Fibroblast of upper back skin (primary cell): Measurements from ENCODE around the gene TUSC2.
"Not testable (repeated sequence)": the region's sequence is repeated elsewhere in the genome, so short reads cannot be mapped to it uniquely, and the experiment has no call there.

Experiments
- DNase-seq: peaks from one replicate; pipeline ENCODE4 v3.0.0-alpha.2; 2013

Gene TUSC2

DNA sequence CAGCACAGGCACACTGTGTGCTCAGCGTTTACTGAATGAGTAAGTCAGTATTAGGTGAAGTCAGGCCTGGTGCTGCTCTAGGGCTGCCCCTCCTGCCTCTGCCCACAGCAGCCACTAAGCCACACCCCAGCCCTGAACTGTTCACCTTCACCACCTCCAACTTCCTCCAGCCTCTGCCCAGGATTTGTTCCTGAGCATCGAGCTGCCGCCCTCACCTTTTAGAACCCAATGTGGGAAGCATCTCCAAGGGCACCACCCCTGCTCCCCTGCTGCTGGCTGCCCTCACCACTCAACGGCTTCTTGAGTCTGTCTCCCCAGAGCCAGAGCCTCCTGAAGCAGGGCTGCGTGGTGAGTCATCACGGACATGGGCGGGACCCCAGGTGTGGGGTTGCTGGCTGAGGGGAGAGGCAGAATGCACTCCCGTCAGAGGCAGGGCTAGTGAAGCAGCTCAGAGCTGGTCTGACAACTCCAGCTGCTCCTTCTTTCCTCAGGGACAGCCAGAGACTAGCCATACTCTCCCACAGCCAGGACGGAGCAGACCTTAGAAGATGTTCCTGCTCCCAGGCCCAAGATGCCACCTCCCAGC lies 11.3 kb downstream of the TUSC2 start:
- no peak for DNase-seq

DNA sequence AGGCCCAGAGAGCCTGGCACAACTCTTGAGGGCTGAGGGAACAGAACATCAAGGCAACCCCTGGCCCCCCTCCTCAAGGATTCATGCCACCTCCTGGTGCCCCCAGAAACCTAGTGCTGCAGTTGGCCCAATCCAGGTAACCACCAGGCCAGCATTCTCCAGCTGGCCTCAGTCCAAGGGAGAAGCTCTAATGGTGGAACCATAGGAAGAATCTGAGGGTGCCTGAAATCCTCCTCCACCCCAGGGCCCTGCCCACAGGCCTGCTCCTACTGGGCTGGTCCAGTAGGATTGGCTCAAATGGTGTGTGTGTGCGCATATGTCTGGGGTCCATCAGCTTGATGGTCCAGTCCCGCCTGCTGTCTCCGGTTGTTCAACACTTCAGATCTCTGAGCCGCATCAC lies 13.2 kb downstream of the TUSC2 start:
- DNase-seq: no peak

DNA sequence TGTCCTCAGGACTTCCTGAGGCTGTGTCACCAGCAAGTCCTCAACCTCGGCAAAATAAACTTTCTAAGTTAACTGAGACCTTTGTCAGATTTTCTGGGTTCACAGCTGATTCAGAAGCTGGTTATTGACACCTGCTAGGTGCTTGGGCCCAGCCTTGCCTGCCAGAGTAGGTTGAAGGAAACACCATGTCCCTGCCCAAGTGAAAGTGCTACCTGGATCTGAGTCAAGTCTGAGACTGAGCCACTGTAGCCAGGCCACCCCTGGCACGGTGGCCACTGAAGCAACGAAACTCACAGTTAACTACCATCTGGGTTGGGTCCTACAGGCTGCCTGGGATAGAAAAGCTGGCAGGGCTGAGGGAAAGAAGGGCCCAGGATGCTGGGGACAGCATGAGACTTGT lies 13.7 kb downstream of the TUSC2 start:
- DNase-seq: no peak

DNA sequence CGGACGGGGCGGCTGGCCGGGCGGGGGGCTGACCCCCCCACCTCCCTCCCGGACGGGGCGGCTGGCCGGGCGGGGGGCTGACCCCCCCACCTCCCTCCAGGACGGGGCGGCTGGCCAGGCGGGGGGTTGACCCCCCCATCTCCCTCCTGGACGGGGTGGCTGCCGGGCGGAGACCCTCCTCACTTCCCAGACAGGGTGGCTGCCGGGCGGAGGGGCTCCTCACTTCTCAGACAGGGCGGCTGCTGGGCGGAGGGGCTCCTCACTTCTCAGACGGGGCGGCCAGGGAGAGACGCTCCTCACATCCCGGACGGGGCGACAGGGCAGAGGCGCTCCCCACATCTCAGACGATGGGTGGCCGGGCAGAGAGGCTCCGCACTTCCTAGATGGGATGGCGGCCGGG lies 16.0 kb downstream of the TUSC2 start:
- not testable (repeated sequence) for DNase-seq

DNA sequence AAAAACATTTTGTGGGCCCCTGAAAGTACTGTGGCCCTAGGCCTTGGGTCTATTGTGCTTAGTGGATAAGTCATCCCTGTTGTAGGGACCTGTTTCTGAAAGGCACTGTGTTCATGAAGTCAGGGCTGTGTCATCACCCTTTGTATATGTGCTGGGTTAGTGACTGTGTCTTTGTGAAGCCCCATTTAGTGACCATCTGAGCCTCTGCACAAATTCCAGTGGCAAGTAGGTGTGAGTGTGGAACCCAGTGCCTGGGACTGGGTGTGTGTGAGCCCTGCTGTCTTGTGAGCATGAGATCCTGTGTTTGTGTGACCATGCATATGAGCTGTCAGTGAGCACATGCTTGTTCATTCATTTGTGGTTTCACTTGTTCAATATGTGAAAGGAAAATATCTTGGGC lies 23.4 kb downstream of the TUSC2 start:
- no peak for DNase-seq

DNA sequence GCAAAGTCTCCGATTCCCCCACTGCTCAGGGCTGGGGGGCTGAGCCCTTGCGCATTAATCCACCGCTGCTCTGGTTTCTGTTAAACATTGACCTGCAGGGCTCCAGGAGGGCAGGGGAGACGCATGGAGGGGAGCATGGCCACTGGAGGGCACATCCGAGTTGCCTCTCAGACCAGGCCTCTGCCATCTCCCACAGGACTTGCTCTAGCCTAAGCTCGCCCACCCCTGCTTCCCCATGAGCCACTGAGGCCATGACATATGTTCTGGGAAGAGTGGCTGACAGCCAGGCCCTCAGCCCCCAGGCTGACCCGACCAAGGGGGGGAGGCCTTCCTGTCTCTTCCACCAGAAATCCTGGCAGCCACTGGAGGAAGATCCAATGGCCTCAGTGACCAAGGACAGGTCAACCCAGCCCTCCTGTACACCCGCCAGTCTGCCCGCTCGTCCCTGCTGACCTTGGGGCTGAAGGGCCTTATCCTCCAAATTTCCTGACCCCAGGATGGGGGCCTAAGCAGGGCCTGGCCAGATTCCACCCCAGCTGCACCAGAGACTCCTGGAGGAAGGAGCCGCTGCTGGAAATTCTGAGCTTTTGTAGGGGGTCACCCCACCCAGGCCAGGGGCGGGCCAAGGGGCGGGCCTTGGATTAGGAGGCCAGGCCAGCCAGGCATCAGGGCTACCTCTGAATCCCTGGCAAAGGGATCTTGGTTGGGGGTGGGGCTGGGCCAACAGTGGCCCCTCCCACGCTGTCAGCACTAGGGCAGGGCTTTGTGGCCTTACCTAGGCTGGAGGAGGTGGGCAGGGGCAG lies 24.8 kb downstream of the TUSC2 start, which contains the start of gene HYAL1:
Gene HYAL1 (minus strand): TSS at position 562 of the 803 bp plus-strand sequence. CDS start 618 bp downstream, outside the sequence.
- DNase-seq: no peak

DNA sequence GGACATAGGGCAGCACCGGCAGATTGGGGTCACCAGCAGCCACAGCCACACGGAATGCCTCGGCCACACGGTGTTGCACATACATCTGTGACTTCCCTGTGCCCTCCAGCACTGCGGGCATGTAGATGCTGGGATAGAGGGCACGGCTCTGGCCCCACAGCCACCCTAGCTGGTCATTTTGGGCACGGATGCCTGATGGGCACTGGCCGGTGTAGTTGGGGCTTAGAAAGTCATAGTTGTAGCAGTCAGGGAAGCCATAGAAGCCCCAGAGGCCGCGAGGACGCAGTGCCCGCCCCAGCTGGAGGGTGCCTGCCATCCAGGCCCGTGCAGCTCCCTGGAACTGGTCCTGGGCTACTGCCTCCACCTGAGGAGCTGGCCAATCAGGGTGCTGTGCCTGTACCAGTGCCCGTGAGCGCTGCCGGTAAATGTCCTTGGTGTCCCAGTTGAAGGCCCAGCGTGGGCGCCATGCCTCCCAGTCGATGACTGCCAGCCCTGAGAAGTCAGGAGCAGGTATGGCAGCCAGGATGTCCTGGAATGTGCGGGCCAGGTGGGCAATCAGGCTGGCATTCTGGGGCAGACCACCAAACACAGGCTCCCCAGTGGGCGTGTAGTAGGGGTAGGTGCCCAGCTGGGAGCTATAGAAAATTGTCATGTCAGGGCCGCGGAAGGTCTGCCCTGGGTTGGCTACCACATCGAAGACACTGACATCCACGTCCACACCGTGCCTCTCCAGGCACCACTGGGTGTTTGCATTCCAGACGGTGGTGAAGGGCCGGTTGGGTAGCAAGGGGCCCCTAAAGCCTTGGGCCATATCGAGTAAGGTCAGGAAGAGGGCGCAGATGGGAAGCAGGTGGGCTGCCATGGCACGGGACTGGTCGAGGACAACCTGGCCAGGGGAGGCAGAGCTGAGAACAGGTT lies 25.7 kb downstream of the TUSC2 start:
- no peak for DNase-seq

DNA sequence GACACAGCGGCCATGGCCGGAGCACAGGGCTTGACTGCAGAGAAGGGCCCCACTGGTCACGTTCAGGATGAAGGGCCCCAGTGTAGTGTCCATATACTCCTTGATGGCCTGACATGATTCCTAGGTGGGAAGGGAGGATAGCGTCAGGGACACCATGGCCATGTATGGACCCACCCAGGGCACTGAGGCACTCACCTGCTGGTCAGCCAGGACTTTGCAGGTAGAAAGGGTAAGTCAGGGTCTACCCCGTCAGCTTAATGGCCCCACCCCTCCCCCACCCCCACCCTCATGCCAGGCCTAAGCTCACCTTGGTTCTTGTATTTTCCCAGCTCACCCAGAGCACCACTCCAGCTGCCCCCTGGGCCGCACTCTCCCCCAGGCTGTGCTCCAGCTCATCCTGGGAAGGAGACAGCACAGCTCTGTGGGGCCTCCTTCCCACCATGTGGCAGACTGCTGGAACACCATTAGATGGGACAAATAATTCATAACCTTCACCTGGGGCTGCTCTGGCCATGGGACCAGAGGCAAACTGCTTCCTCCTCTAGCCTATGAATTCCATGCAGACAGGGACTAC lies 27.3 kb downstream of the TUSC2 start:
- DNase-seq: no peak

DNA sequence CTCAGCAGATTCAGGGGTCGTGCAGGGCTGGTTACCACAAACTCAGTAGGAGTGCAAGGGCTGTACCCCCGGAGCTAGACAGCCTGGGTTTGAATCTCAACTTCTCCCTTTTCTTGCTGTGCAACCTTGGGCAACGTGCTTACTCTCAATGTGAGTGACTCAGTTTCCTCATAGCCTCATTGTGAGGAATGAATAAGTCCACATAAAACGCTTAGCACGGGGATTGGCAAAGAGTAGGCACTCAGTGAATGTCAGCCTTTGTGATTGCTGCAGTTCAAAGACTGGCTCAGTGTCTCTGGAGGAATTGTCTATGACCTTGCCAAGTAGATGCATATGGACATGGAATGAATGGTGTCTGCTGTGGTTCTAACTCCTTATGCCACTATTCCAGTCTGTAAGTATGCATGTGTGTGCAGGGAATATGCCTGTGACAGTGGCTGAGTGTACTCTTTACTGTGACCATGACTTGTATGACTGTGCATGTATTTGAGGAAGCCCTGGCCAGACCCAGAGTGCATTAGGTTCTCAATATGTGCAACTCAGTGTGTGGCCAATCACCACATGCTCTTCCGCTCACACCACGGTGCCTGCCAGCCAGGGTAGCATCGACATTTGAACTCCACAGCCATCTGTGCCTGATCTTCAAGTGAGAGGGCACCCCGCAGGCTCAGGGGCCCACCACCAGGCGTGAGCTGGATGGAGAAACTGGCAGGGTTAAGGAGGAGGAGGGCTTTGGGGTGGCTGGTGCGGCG lies 27.9 kb downstream of the TUSC2 start:
- DNase-seq: peak; percentile 28

DNA sequence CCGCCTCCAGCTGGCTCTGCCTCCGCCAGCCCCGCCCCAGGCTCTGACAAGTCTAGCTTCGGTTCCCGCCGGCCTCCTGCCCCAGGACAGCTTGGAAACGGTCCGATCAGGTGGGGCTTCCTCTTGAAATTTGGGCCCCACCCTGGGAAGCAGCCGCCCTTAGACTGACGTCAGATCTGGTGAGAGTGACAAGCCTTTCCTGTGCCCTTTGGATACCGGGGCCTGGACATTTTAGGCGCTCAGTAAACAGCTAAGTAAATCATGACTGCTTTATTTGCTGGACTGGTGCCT lies 28.4 kb downstream of the TUSC2 start:
- DNase-seq: no peak

DNA sequence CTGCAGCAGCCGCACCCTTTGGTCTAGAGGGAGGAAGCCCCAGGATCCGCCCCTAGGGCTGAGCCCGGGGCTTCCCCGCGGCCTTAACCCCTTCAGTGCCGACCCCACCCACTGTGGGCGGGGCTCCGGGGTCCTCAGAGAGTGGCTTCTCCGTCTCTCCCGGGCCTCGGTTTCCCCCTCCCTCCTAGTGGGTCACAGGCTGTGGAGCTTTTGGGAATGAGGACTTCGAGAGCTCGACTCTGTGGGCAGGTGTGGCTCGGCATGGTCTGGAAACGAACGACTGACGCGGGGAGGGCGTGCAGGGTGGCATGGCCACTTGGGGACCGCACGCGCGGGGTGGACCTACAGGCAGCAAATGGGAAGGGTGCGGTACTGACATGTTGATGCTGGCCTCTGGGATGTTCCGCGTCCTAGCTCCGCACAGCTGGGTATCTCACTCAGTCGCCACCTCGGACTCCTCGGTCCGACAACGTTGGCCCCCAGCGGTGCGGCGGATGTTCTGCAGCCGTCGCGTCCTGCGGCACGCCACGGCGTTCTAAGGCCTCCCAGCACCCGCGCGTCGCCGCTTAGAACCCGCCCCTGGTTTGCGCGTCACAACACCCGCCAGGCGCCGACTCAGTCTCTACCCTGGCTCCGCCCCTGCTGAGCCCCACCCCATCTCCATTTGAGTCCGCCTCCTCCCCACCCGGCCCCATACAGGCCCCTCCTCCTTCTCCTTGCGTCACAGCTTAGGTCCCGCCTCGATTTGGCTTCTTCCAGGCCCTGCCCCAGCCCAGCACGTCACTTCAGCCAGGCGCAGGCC lies 29.0 kb downstream of the TUSC2 start, which contains the start of the genes HYAL3 and NAA80:
Gene HYAL3 (minus strand): TSS at position 570 of the 802 bp plus-strand sequence. CDS start 3,803 bp downstream, outside the sequence.
Gene NAA80 (minus strand): TSS at position 570 of the 802 bp plus-strand sequence. CDS start 1,942 bp downstream, outside the sequence.
- peak; percentile 99 for DNase-seq

DNA sequence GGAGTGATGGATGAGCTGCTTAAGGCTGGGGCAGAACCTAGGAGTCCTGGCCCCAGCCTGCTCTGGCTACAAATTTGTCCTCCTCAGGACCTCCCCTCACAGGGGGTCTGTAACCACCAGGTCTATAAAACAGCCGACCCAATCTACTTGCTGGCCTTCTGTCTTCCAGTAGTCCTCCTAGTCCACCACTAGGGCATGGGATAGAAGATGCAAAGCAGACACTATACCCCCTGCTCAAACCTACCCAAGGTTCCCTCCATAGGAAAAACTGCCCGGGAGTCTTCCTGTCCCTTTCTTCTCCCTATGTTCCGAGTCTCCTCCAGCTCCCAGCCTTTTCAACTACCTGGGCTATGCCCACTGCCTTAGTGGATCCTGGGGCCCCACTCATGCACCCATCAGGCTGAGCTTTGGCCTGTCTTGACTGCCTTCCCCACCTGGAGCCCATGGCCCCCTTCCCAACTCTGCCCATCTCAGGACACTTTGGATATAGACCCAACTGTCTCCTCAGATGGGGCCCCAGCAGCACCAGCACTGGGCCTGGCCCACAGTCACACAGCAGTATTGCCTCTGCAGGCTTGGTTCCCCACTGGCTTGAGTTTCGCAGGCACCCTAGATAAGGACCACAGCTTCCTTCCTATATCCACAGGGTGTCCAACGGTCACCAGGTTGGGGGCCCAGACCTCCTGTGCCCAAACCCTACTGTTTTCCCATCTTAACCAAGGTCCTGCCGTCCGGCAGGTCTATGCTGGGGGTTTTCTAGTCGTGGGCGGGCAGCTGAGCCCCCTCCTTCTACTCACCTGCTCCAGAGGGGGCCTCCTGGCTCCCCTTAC lies 29.9 kb downstream of the TUSC2 start:
- no peak for DNase-seq

DNA sequence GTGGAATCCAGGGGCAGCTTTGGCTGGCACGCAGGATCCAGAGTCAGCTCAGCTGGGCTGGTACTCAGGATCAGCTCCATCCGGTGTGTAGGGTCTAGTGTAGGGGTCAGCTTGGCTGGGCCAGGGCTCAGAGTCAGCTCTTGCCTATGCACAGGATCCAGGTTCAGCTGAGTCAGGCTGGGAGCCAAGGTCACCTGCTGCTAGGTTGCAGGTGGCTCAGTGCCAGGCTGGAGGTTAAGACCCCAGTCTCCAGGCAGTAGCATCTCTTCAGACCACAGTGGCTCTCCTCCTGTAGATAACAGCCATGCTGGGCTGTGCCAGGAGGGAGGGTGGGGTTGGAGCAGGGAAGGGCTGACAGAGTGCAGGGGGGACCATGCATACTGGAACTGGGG lies 30.6 kb downstream of the TUSC2 start:
- DNase-seq: no peak

DNA sequence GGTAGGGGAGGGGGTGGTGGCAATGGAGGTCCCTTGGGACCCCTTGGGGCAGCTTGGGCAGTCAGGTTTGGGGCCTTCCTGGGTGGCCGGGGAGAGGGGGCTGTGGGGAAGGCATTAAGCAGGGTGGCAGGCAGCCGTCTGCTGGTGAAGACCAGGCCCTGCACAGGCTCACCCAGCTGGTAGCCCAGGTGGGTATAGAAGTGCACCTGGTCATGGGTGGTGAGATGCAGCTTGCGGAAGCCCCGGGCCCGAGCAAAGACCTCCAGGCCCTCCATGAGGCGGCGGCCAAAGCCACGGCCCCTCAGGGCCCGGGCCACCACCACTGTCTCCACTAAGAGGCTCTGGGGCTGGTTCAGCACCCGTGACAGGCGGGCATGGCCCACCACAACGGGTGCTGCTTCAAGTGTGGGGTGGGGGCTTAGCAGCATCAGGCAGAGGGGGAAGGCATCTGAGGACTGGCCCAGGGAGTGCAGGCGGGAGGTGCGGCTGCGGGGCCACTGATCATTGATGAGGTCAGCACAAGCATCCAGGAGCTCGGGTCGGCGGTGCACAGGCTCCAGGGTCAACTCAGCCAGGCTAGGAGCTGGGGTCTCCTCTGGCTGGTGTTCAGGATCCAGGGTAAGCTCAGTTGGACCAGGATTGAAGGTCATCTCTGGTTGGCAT lies 31.2 kb downstream of the TUSC2 start:
- no peak for DNase-seq

DNA sequence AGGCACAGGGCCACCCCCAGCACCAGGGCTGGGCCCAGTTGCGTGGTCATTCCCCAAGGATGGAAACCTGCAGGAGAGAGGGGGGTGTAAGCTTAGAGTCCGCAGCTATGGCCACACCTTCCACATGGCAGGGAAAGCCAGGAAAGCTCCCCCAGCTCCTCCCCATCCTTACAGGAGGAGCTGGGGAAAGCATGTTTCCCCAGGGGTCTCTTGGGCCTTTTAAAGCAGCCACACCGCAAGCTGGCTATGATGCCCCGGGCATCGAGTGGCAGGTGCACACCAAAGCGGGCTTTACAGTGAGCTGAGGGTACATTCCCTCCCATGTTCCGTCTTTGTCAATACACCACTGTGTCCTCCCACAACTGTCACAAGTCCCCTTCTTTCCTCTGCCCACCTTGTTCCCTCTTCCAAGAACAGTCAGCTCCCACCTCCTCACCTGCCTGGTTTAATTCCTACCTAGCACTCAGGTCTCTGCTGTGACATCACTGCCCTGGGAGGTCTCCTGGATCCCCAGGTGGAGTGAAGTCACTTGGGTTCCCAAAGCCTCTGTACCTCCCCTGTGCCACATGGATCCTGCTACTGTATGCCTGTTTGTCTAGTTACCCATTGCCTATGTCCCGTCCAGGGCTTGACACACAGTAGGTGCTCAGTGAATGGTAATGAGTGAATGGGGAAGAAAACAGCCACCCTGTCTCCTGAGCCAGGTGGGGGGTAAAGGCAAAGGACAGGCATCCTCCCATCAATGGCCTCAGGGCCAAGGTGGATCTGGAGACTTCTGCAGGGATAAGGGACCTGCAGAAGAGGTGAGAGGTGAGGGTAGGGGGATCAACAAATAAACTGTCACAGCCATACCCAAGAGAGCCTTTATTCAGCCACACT lies 32.2 kb downstream of the TUSC2 start:
- DNase-seq: no peak

DNA sequence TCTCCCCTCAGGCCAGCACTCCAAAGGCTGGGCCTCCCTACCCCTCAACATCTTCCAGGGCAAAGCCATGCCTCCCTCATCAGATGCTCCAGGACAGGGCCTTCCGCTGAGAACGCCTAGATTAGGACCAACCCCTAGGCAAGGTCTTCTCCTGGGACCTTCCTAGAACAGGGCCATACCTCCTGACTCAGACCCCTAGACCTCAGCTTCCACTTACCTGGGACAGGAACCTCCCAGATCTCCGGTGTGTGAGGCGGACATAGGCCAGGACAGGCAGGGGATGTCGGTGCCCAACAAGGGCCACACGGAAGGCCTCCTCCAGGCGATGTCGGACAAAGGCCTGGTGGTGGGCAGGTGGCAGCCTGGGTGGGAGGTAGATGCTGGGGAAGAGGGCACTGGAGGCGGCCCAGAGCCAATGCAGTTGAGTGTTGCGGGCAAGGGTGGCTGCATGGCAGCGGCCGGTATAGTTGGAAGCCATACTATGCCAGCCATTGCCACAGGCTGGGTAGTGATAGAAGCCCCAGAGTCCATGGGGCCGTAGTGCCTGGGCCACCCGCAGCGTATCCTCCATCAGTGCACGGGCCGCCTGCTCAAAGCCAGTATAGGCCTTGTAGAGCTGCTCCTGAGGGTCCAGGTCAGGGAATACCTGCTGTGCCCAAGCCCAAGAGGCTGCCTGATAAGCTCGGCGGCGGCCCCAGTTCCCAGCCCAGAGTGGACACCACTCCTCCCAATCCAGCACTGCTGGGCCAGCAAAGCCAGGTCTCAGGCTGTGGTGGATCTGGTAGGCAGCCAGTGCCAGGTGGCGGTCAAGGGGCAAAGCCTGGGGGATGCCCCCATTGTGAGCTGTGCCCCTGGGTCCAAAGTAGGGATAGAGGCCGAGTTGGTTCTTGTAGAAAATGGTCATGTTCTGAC lies 33.3 kb downstream of the TUSC2 start:
- no peak for DNase-seq

DNA sequence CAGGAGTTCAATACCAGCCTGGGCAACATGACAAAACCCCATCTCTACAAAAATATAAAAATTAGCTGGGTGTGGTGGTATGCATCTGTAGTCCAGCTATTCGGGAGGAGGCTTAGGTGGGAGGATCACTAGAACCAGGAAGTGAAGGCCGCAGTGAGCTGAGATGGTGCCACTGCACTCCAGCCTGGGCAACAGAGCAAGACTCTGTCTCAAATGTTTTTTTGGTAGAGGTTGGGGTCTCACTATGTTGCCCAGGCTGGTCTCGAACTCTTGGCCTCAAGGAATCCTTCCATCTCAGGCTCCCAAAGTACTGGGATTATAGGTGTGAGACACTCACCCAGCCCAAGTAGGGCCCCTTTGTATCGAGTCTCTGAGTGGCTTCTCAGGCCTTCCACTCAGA lies 33.9 kb downstream of the TUSC2 start:
- DNase-seq: no peak
